RWPE1 (cell line): ENCODE measurements around the gene NCOA5.

Source experiments
- CTCF ChIA-PET: fragments of 350-600 bp; sonication (Branson Sonifier 250); formaldehyde crosslinking; extraction: SDS; loops from one replicate; lab custom pipeline; 2021; lab: Yijun Ruan, JAX
- POLR2A ChIA-PET: fragments of 400-600 bp; formaldehyde crosslinking; extraction: SDS; loops from one replicate; lab custom pipeline; 2020; ENCODE audit warnings: antibody characterized with exemption; ENCODE audit not compliant: low non-redundant PET; lab: Yijun Ruan, JAX
- DNase-seq: peaks from one replicate; pipeline ENCODE4 v3.0.0; 2012; ENCODE audit warnings: low spot score
- H3K27ac ChIP-seq: fragments of 450-650 bp; 2 replicates; pipeline ENCODE4 v1.5.1; 2017
- TF ChIP-seq, protein P1 (sequence below): fragments of 450-650 bp; conservative IDR thresholded peaks from 2 replicates; pipeline ENCODE4 v1.5.1; 2017; ENCODE audit warnings: low read depth, mild to moderate bottlenecking

NCOA5 gene

DNA sequence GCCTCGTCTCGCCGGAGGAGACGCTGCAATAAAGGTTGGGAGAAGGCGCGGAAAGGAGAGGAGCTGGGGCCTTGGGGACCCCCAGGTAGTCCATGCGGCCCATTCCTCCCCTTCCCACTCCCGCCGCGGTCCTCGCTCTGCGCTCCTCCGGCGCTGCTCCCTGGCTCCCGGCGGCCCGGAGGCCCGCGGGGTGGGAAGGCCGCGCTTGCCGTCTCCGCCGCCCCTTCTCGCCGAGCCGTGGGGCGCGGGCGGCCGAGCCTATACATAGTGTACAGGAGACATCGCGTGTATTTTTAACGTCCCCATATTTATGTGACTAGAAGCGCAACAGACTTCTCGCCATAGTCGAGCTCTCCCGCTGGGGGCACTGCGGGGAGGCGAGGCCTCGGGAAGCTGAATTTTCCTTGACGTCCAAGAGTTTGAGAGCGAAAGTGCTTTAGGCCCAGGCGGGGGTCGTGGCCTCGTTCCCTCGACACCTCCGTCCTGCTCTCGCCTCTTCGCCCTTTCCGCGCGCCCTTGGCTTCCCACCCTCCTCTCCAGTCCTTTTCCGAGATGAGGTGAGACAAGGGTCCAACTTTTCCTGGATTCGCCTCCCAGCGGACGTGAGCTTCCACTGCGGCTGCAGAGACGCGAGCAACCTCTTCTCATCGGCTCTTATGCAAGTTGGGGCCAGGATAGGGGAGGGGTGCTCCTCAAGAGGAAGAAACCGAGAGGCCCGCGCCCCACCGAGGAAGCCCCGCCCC lies 31.7 kb downstream of the NCOA5 start:
- POLR2A ChIA-PET: interaction anchor here (1.0 kb wide), 1 partner anchor 16 kb away, joined by 3 read pairs; no protein-coding TSS in a partner anchor
- TF ChIP-seq, protein P1, sequence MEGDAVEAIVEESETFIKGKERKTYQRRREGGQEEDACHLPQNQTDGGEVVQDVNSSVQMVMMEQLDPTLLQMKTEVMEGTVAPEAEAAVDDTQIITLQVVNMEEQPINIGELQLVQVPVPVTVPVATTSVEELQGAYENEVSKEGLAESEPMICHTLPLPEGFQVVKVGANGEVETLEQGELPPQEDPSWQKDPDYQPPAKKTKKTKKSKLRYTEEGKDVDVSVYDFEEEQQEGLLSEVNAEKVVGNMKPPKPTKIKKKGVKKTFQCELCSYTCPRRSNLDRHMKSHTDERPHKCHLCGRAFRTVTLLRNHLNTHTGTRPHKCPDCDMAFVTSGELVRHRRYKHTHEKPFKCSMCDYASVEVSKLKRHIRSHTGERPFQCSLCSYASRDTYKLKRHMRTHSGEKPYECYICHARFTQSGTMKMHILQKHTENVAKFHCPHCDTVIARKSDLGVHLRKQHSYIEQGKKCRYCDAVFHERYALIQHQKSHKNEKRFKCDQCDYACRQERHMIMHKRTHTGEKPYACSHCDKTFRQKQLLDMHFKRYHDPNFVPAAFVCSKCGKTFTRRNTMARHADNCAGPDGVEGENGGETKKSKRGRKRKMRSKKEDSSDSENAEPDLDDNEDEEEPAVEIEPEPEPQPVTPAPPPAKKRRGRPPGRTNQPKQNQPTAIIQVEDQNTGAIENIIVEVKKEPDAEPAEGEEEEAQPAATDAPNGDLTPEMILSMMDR: peak; percentile 22; the same call in 1 of the 2 replicates
- no peak overlapping the region for H3K27ac ChIP-seq
- CTCF ChIA-PET: interaction anchor here (0.6 to 3.0 kb wide), 19 partner anchors 10 to 724 kb away, joined by 3 to 15 read pairs (median 4); no protein-coding TSS in a partner anchor
- peak; percentile 32 for DNase-seq

DNA sequence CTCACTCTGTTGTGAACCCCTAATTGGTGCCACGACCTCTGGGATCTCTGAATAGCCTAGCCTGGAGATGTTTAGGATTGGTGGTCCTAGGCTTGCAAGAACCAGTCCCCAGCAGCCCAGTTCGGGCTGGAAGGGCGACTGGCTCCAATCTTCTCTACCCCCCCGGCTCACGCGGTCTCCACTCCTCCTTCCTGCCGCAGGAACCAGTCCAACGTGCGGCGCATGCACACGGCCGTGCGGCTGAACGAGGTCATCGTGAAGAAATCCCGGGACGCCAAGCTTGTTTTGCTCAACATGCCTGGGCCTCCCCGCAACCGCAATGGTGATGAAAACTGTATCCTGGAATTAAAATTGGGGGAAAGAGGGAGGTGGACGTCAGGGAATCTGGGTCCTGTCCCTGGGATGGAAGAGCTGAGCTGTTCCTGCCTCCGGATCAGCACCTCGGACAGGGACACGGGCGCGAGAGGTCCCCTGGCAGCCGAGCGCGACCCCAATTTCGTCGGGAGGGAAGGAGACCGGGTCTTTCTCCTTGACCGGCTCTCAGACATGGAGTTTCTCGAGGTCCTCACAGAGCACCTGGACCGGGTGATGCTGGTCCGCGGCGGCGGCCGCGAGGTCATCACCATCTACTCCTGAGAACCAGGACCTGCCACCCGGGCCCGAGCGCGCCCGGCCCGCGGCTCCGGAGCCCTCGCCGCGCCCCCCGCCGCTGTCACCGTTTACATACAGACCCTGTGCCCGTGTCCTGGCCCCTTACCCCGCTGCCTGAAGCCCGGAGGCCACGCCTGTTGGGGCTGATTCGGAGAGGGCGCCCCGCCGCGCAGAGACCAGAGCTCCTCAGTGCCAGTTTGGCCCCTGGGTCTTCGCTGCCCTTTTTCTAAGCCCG lies 32.5 kb downstream of the NCOA5 start:
- ChIA-PET POLR2A (no interaction called here), CTCF (interaction anchor here (0.6 to 3.0 kb wide), 11 partner anchors 25 to 725 kb away, joined by 3 to 13 read pairs (median 4); no protein-coding TSS in a partner anchor)
- TF ChIP-seq, protein P1: no peak
- H3K27ac ChIP-seq: no peak overlapping the region
- peak; percentile 58 for DNase-seq

GRCh38 chr20:46056027-46056833 lies 33.5 kb downstream of the NCOA5 start:
- no peak overlapping the region for H3K27ac ChIP-seq
- TF ChIP-seq, protein P1: no peak
- ChIA-PET POLR2A (no interaction called here), CTCF (interaction anchor here (1.3 to 3.0 kb wide), 2 partner anchors 42 to 69 kb away, joined by 8 to 13 read pairs; no protein-coding TSS in a partner anchor)
- no peak for DNase-seq

GRCh38 chr20:46055269-46055668 lies 34.5 kb downstream of the NCOA5 start:
- ChIA-PET CTCF (interaction anchor here (0.6 kb wide), 2 partner anchors 234 to 783 kb away, joined by 3 read pairs; no protein-coding TSS in a partner anchor), POLR2A (no interaction called here)
- TF ChIP-seq, protein P1: no peak
- H3K27ac ChIP-seq: no peak overlapping the region
- DNase-seq: no peak

GRCh38 chr20:46054606-46055005 lies 35.2 kb downstream of the NCOA5 start:
- TF ChIP-seq, protein P1: no peak
- ChIA-PET CTCF (interaction anchor here (0.6 to 1.1 kb wide), 3 partner anchors 41 to 782 kb away, joined by 3 read pairs; no protein-coding TSS in a partner anchor), POLR2A (no interaction called here)
- no peak for DNase-seq
- no peak overlapping the region for H3K27ac ChIP-seq
